ENCODE measurements around the gene AKR1C2. TPM values are rescaled to one million over a fixed set of nuclear protein-coding genes. Genes with fewer than 3 reads are reported as not detected.
"Not testable (repeated sequence)": the region's sequence is repeated elsewhere in the genome, so short reads cannot be mapped to it uniquely, and the experiment has no call there.

AKR1C2 gene
- total and polyA plus RNA-seq, 8 donors: 2.9 to 10.9 (median 4.4) TPM

- Histone ChIP-seq H3K4me3 (no peak overlapping the region), H3K27me3 (no peaks in the 10 kb centered on the region), H3K9me3 (no peaks in the 10 kb centered on the region), H3K4me1 (peaks cover under 1 to 13% (median 6%) of the 10 kb centered on the region in 3 donors), H3K36me3 (no peaks in the 10 kb centered on the region), H3K27ac (no peak overlapping the region)
- intact Hi-C loops (cut with DNase I): no loop called here
- no peak for FAIRE-seq
- DNase-seq: peak in 1 of 6 donors; percentile 29
- 82 to 85% methylated on average over 5 of the region's 5 CpGs for WGBS, 2 donors
- ATAC-seq: peak; percentile 50 to 70 (median 66)
- TF ChIP-seq CTCF (IDR thresholded peaks at IDR 0.05): no peak
These were observed 61.9 kb downstream of the AKR1C2 start for GRCh38 chr10:4941540-4942330.

- H3K36me3 ChIP-seq; ATAC-seq; DNase-seq; H3K27ac ChIP-seq; H3K4me1 ChIP-seq; intact Hi-C loops (cut with DNase I); H3K27me3 ChIP-seq; H3K4me3 ChIP-seq; FAIRE-seq; H3K9me3 ChIP-seq: not testable (repeated sequence)
- WGBS, 2 donors: 93 to 96% methylated on average over 2 of the region's 2 CpGs
These were observed 62.7 kb downstream of the AKR1C2 start for GRCh38 chr10:4940909-4941308.

- H3K4me3 ChIP-seq; H3K27ac ChIP-seq; FAIRE-seq; H3K27me3 ChIP-seq; DNase-seq; ATAC-seq; intact Hi-C loops (cut with DNase I); H3K9me3 ChIP-seq; H3K4me1 ChIP-seq; H3K36me3 ChIP-seq: not testable (repeated sequence)
- WGBS, 2 donors: 82 to 88% methylated on average over 5 to 6 of the region's 6 CpGs
These were observed 63.6 kb downstream of the AKR1C2 start for GRCh38 chr10:4940073-4940428.

- no peak for TF ChIP-seq CTCF (IDR thresholded peaks at IDR 0.05)
- Histone ChIP-seq H3K9me3 (no peaks in the 10 kb centered on the region), H3K4me1 (peaks cover 0 to 7% (median 0%) of the 10 kb centered on the region in 3 donors), H3K36me3 (no peaks in the 10 kb centered on the region), H3K27ac (no peak overlapping the region), H3K4me3 (no peak overlapping the region), H3K27me3 (no peaks in the 10 kb centered on the region)
- 57 to 60% methylated on average over 7 of the region's 7 CpGs for WGBS, 2 donors
- no peak for DNase-seq
- no peak for ATAC-seq
- intact Hi-C loops (cut with DNase I): no loop called here
- FAIRE-seq: no peak
These were observed 64.2 kb downstream of the AKR1C2 start for GRCh38 chr10:4939224-4940072.

Other genes with a start within 250 kb of the AKR1C2 start
- gene AKR1E2, start 177.7 kb downstream of the AKR1C2 start, total RNA-seq: 10 to 100 TPM in 1 of 6 donors, 1 to 10 TPM in 5; 1.5 to 10.2 (median 2.7) TPM
- gene AKR1E2, start 177.7 kb downstream of the AKR1C2 start, polyA plus RNA-seq: 1 to 10 TPM in 1 of 2 donors, under 1 TPM in 1; 0.85 to 1.1 TPM
- 10 to 100 TPM in 2 of 6 donors, 1 to 10 TPM in 4; 4.1 to 17.4 (median 8.8) TPM for gene AKR1C1, start 40.4 kb downstream of the AKR1C2 start, total RNA-seq
- gene AKR1C1, start 40.4 kb downstream of the AKR1C2 start, polyA plus RNA-seq: 10 to 100 TPM in 1 of 2 donors, 1 to 10 TPM in 1; 9.2 to 11.8 TPM
- gene AKR1C3, start 90.6 kb upstream of the AKR1C2 start, total RNA-seq: 10 to 100 TPM; 14.5 to 36.1 (median 22.2) TPM
- gene AKR1C3, start 90.6 kb upstream of the AKR1C2 start, polyA plus RNA-seq: 10 to 100 TPM in 1 of 2 donors, 1 to 10 TPM in 1; 8.7 to 17.1 TPM
- not detected for gene AKR1C8, start 181.3 kb upstream of the AKR1C2 start, total RNA-seq
- not detected for gene AKR1C8, start 181.3 kb upstream of the AKR1C2 start, polyA plus RNA-seq
- under 1 TPM in 3 of 6 donors, not detected in 3; 0.14 to 0.28 (median 0.25) TPM for gene AKR1C4, start 193.0 kb upstream of the AKR1C2 start, total RNA-seq
- gene AKR1C4, start 193.0 kb upstream of the AKR1C2 start, polyA plus RNA-seq: under 1 TPM in 1 of 2 donors, not detected in 1; 0.07 TPM

Measured in pancreas (tissue), 10 donors.